Glutamatergic neuron (in vitro differentiated cells): ENCODE measurements around the gene RAB17. TPM values are rescaled to one million over a fixed set of nuclear protein-coding genes. Genes with fewer than 3 reads are reported as not detected.

Experiments
- DNase-seq: peaks from one replicate; pipeline ENCODE4 v3.0.0; 2022
- H3K27ac Mint-ChIP-seq: one replicate; pipeline ENCODE4 v1.8.0; 2020; ENCODE audit warnings: mild to moderate bottlenecking, mixed read lengths, inconsistent platforms; ENCODE audit not compliant: unreplicated experiment
- H3K27me3 Mint-ChIP-seq: one replicate; pipeline ENCODE4 v1.8.0; 2020; ENCODE audit warnings: mild to moderate bottlenecking, moderate library complexity, mixed read lengths, inconsistent platforms; ENCODE audit not compliant: unreplicated experiment
- H3K36me3 Mint-ChIP-seq: one replicate; pipeline ENCODE4 v1.8.0; 2020; ENCODE audit warnings: mild to moderate bottlenecking, mixed read lengths, inconsistent platforms; ENCODE audit not compliant: unreplicated experiment
- H3K4me1 Mint-ChIP-seq: one replicate; pipeline ENCODE4 v1.8.0; 2020; ENCODE audit warnings: mild to moderate bottlenecking, low read depth, mixed read lengths, inconsistent platforms; ENCODE audit not compliant: unreplicated experiment
- H3K4me3 Mint-ChIP-seq: one replicate; pipeline ENCODE4 v1.8.0; 2020; ENCODE audit warnings: mild to moderate bottlenecking, mixed read lengths, inconsistent platforms; ENCODE audit not compliant: unreplicated experiment
- H3K9me3 Mint-ChIP-seq: one replicate; pipeline ENCODE4 v1.8.0; 2020; ENCODE audit warnings: mild to moderate bottlenecking, moderate library complexity, mixed read lengths, inconsistent platforms; ENCODE audit not compliant: unreplicated experiment
- total RNA-seq: library from RNA; stranded (reverse); fragmentation: NEBNext Ultra II Directional; extraction: Animal tissue kit (Norgen Biotek cat#: 25700); gene quantifications from one replicate; pipeline ENCODE4 v1.2.1, GENCODE V29; 2021; ENCODE audit not compliant: unreplicated experiment
- TF ChIP-seq, protein P1 (sequence below): fragments of 200-600 bp; sonication (generic); IDR thresholded peaks from one replicate; pipeline ENCODE4 v1.5.0; 2021; ENCODE audit not compliant: partially characterized antibody, unreplicated experiment

RAB17 gene
- total RNA-seq, 1 donor from 2014 or later: not detected

GRCh38 chr2:237581326-237581725 lies 9.2 kb downstream of the RAB17 start:
- Mint-ChIP-seq H3K9me3 (peaks cover 2% of the 10 kb centered on the region), H3K27me3 (peaks cover 11% of the 10 kb centered on the region), H3K36me3 (no peaks in the 10 kb centered on the region), H3K4me1 (peaks cover 5% of the 10 kb centered on the region), H3K27ac (no peak overlapping the region), H3K4me3 (no peak overlapping the region)
- TF ChIP-seq, protein P1, sequence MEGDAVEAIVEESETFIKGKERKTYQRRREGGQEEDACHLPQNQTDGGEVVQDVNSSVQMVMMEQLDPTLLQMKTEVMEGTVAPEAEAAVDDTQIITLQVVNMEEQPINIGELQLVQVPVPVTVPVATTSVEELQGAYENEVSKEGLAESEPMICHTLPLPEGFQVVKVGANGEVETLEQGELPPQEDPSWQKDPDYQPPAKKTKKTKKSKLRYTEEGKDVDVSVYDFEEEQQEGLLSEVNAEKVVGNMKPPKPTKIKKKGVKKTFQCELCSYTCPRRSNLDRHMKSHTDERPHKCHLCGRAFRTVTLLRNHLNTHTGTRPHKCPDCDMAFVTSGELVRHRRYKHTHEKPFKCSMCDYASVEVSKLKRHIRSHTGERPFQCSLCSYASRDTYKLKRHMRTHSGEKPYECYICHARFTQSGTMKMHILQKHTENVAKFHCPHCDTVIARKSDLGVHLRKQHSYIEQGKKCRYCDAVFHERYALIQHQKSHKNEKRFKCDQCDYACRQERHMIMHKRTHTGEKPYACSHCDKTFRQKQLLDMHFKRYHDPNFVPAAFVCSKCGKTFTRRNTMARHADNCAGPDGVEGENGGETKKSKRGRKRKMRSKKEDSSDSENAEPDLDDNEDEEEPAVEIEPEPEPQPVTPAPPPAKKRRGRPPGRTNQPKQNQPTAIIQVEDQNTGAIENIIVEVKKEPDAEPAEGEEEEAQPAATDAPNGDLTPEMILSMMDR: no peak
- DNase-seq: no peak

GRCh38 chr2:237577956-237578870 lies 12.3 kb downstream of the RAB17 start:
- Mint-ChIP-seq H3K4me3 (no peak overlapping the region), H3K36me3 (no peaks in the 10 kb centered on the region), H3K27me3 (peaks cover 9% of the 10 kb centered on the region), H3K27ac (no peak overlapping the region), H3K4me1 (peaks cover 5% of the 10 kb centered on the region), H3K9me3 (no peaks in the 10 kb centered on the region)
- DNase-seq: no peak
- TF ChIP-seq, protein P1: no peak

DNA sequence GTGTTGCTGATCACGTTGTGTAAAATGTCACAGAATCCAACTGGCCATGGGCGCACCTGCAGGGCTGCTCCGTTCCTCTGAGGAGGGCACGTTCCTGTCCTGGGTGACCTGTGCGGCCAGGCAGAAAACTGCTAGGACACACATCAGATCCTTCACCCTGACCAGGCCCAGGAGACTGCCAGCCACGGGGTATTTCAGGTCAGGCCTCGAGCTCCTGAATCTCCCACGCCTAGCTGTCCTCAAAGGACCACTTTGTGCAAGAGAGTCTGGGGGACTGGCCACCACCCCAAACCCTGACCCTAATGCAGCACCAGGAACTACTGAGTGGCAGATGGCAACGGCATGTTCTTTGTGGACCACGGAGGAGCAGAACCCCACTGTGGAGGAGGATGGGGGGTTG lies 13.1 kb downstream of the RAB17 start:
- Mint-ChIP-seq H3K36me3 (no peaks in the 10 kb centered on the region), H3K4me3 (no peak overlapping the region), H3K9me3 (no peaks in the 10 kb centered on the region), H3K27me3 (peaks cover 9% of the 10 kb centered on the region), H3K4me1 (peaks cover 4% of the 10 kb centered on the region), H3K27ac (no peak overlapping the region)
- no peak for DNase-seq
- TF ChIP-seq, protein P1: no peak

- DNase-seq: no peak
- peaks cover 3% of the 10 kb centered on the region for H3K4me1 Mint-ChIP-seq
- H3K9me3 Mint-ChIP-seq: no peaks in the 10 kb centered on the region
- H3K27me3 Mint-ChIP-seq: peaks cover 9% of the 10 kb centered on the region
- TF ChIP-seq, protein P1: peak; percentile 8
- H3K36me3 Mint-ChIP-seq: no peaks in the 10 kb centered on the region
- no peak overlapping the region for H3K4me3 Mint-ChIP-seq
- H3K27ac Mint-ChIP-seq: no peak overlapping the region
Measured at GRCh38 chr2:237576974-237577373, 13.6 kb downstream of the RAB17 start.
